ENCODE data around the gene ATP6V1E1.
"Not testable (repeated sequence)": the region's sequence is repeated elsewhere in the genome, so short reads cannot be mapped to it uniquely, and the experiment has no call there.

The ATP6V1E1 gene

GRCh38 chr22:17636850-17637249, 8.3 kb upstream of the ATP6V1E1 start:
- H3K4me3 ChIP-seq (ENCODE audit: insufficient read depth, low read depth, low read length, poor library complexity, severe bottlenecking); H3K9me3 ChIP-seq (ENCODE audit: control insufficient read depth, low read length); DNase-seq; H3K36me3 ChIP-seq (ENCODE audit: control insufficient read depth, insufficient read depth, low read length); H3K27me3 ChIP-seq (replicated peaks; ENCODE audit: control insufficient read depth, insufficient read depth, low read length, poor library complexity, severe bottlenecking); H3K27ac ChIP-seq (ENCODE audit: insufficient read depth, low read length, poor library complexity, severe bottlenecking): not testable (repeated sequence)
- peaks cover 13% of the 10 kb centered on the region for H3K4me1 ChIP-seq (ENCODE audit: control insufficient read depth, insufficient read depth, low read length, poor library complexity, severe bottlenecking)

DNA sequence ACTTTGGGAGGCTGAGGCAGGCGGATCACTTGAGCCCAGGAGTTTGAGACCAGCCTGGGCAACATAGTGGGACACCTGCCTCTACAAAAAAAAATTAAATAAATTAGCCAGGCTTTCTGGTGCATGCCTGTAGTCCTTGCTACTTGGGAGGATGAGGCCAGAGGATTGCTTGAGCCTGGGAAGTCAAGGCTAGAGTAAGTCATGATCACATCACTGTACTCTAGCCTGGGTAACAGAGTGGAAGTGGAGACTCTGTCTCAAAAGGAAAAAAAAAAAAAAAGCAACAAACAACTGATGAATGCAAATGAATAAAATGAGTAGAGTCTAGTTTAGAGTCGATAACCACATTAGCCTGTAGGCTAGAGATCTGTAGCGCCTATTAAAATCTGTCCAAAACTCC, 6.1 kb upstream of the ATP6V1E1 start:
- Histone ChIP-seq H3K4me1 (ENCODE audit: control insufficient read depth, insufficient read depth, low read length, poor library complexity, severe bottlenecking) (peaks cover 11% of the 10 kb centered on the region), H3K4me3 (ENCODE audit: insufficient read depth, low read depth, low read length, poor library complexity, severe bottlenecking) (no peak overlapping the region), H3K36me3 (ENCODE audit: control insufficient read depth, insufficient read depth, low read length) (no peaks in the 10 kb centered on the region), H3K9me3 (ENCODE audit: control insufficient read depth, low read length) (no peaks in the 10 kb centered on the region), H3K27ac (ENCODE audit: insufficient read depth, low read length, poor library complexity, severe bottlenecking) (no peak overlapping the region), H3K27me3 (replicated peaks; ENCODE audit: control insufficient read depth, insufficient read depth, low read length, poor library complexity, severe bottlenecking) (no peaks in the 10 kb centered on the region)
- no peak for DNase-seq

DNA sequence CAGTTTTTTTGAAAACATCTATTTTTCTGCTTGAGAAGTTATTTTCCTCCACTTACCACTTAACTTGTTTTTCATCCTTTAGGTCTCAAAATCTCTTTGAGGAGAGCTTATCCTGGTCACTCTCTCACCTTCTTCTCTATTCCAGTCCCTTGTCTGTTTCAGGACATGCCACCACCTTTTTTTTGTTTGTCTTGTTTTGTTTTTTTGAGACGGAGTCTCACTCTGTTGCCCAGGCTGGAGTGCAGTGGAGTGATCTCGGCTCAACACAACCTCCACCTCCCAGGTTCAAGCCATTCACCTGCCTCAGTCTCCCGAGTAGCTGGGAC, 5.4 kb upstream of the ATP6V1E1 start:
- no peaks in the 10 kb centered on the region for H3K9me3 ChIP-seq (ENCODE audit: control insufficient read depth, low read length)
- H3K27ac ChIP-seq (ENCODE audit: insufficient read depth, low read length, poor library complexity, severe bottlenecking): no peak overlapping the region
- H3K27me3 ChIP-seq (replicated peaks; ENCODE audit: control insufficient read depth, insufficient read depth, low read length, poor library complexity, severe bottlenecking): no peaks in the 10 kb centered on the region
- H3K4me1 ChIP-seq (ENCODE audit: control insufficient read depth, insufficient read depth, low read length, poor library complexity, severe bottlenecking): peaks cover 8% of the 10 kb centered on the region
- H3K4me3 ChIP-seq (ENCODE audit: insufficient read depth, low read depth, low read length, poor library complexity, severe bottlenecking): no peak overlapping the region
- DNase-seq: no peak
- no peaks in the 10 kb centered on the region for H3K36me3 ChIP-seq (ENCODE audit: control insufficient read depth, insufficient read depth, low read length)

DNA sequence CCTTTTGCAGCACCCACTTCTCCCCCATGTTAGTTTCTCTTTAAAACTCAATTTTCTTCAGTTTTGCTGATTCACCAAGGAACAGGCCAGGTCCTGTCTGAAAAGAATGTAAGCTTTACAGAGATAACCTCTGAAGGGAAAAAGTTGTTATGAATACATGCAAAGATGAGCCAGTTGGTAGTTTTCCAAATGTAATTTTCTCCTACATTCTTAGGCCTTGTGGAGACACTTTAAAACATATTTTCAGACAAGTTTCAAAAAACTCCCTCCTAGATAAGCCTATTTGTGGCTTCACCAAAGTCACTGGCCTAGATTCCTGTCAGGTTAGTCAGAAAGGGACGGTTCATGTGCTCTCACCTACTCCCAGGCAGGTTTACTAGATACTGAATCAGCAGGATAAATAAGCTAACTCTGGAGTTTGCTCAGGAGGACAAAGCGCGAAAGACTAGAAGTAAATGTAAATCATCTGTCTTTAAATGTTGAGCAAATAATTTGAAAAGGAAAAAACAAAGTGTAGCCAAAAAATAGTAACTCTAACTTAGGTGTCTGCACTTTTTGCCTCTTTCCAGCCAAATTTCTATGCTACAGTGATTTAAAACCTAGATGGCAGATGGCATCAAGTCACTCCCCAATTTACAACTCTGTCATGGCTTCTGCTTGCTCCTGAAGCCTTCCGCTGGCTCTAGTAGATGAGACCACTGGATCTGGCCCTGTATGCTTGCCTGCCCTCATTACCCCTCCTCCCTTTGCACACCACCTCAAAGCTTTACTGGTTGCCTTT, 4.9 kb upstream of the ATP6V1E1 start:
- no peaks in the 10 kb centered on the region for H3K9me3 ChIP-seq (ENCODE audit: control insufficient read depth, low read length)
- H3K27ac ChIP-seq (ENCODE audit: insufficient read depth, low read length, poor library complexity, severe bottlenecking): no peak overlapping the region
- no peak for DNase-seq

DNA sequence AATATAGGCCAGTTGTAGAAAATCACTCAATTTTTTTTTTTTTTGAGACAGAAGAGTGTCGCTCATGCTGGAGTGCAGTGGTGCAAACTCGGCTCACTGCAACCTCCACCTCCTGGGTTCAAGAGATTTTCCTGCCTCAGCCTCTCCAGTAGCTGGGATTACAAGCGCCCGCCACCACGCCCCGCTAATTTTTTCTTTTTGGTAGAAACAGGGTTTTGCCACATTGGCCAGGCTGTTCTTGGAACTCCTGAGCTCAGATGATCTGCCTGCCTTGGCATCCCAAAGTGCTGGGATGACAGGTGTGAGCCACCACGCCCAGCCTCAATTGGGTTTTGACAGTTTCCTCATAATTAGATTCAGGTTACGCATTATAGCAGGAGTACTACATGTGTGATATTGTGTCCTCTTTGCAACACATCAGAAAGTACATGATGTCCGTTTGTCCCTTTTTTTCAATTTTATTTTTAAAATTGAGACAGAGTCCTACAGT, 2.6 kb upstream of the ATP6V1E1 start:
- H3K27me3 ChIP-seq (replicated peaks; ENCODE audit: control insufficient read depth, insufficient read depth, low read length, poor library complexity, severe bottlenecking): no peaks in the 10 kb centered on the region
- no peak overlapping the region for H3K4me3 ChIP-seq (ENCODE audit: insufficient read depth, low read depth, low read length, poor library complexity, severe bottlenecking)
- H3K4me1 ChIP-seq (ENCODE audit: control insufficient read depth, insufficient read depth, low read length, poor library complexity, severe bottlenecking): peaks cover 7% of the 10 kb centered on the region
- H3K9me3 ChIP-seq (ENCODE audit: control insufficient read depth, low read length): no peaks in the 10 kb centered on the region
- no peak for DNase-seq
- H3K27ac ChIP-seq (ENCODE audit: insufficient read depth, low read length, poor library complexity, severe bottlenecking): no peak overlapping the region
- H3K36me3 ChIP-seq (ENCODE audit: control insufficient read depth, insufficient read depth, low read length): no peaks in the 10 kb centered on the region

More for the DNA sequence above, 4.9 kb upstream of the ATP6V1E1 start:
- H3K4me3 ChIP-seq (ENCODE audit: insufficient read depth, low read depth, low read length, poor library complexity, severe bottlenecking): no peak overlapping the region
- H3K36me3 ChIP-seq (ENCODE audit: control insufficient read depth, insufficient read depth, low read length): no peaks in the 10 kb centered on the region
- H3K4me1 ChIP-seq (ENCODE audit: control insufficient read depth, insufficient read depth, low read length, poor library complexity, severe bottlenecking): peaks cover 8% of the 10 kb centered on the region
- no peaks in the 10 kb centered on the region for H3K27me3 ChIP-seq (replicated peaks; ENCODE audit: control insufficient read depth, insufficient read depth, low read length, poor library complexity, severe bottlenecking)

GRCh38 chr22:17629641-17630040, 1.1 kb upstream of the ATP6V1E1 start:
- no peaks in the 10 kb centered on the region for H3K36me3 ChIP-seq (ENCODE audit: control insufficient read depth, insufficient read depth, low read length)
- H3K27ac ChIP-seq (ENCODE audit: insufficient read depth, low read length, poor library complexity, severe bottlenecking): no peak overlapping the region
- H3K9me3 ChIP-seq (ENCODE audit: control insufficient read depth, low read length): no peaks in the 10 kb centered on the region
- no peak for DNase-seq
- H3K27me3 ChIP-seq (replicated peaks; ENCODE audit: control insufficient read depth, insufficient read depth, low read length, poor library complexity, severe bottlenecking): no peaks in the 10 kb centered on the region
- peaks cover 7% of the 10 kb centered on the region for H3K4me1 ChIP-seq (ENCODE audit: control insufficient read depth, insufficient read depth, low read length, poor library complexity, severe bottlenecking)
- no peak overlapping the region for H3K4me3 ChIP-seq (ENCODE audit: insufficient read depth, low read depth, low read length, poor library complexity, severe bottlenecking)

DNA sequence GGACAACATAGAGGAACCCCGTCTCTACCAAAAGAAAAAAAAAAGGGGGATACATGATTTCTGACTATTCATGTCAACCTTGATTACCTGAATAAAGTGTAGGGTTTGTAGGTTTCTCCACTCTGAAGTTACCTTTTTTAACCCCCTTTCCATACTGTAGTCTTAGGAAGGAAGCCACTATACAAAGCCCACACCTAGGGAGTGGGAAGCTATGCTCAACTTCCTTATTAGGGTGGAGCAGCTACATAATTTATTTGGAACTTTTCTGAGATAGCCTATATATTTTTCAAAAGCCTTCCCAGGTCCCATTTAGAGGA, 582 bp upstream of the ATP6V1E1 start:
- H3K36me3 ChIP-seq (ENCODE audit: control insufficient read depth, insufficient read depth, low read length): no peaks in the 10 kb centered on the region
- no peak for DNase-seq
- H3K4me1 ChIP-seq (ENCODE audit: control insufficient read depth, insufficient read depth, low read length, poor library complexity, severe bottlenecking): peaks cover 7% of the 10 kb centered on the region
- H3K4me3 ChIP-seq (ENCODE audit: insufficient read depth, low read depth, low read length, poor library complexity, severe bottlenecking): peak overlapping the region; percentile 100
- H3K27me3 ChIP-seq (replicated peaks; ENCODE audit: control insufficient read depth, insufficient read depth, low read length, poor library complexity, severe bottlenecking): no peaks in the 10 kb centered on the region
- no peaks in the 10 kb centered on the region for H3K9me3 ChIP-seq (ENCODE audit: control insufficient read depth, low read length)
- H3K27ac ChIP-seq (ENCODE audit: insufficient read depth, low read length, poor library complexity, severe bottlenecking): peak overlapping the region; percentile 96

- no peaks in the 10 kb centered on the region for H3K9me3 ChIP-seq (ENCODE audit: control insufficient read depth, low read length)
- H3K36me3 ChIP-seq (ENCODE audit: control insufficient read depth, insufficient read depth, low read length): no peaks in the 10 kb centered on the region
- H3K27ac ChIP-seq (ENCODE audit: insufficient read depth, low read length, poor library complexity, severe bottlenecking): peak overlapping the region; percentile 96
- no peaks in the 10 kb centered on the region for H3K27me3 ChIP-seq (replicated peaks; ENCODE audit: control insufficient read depth, insufficient read depth, low read length, poor library complexity, severe bottlenecking)
- DNase-seq: no peak
- peak overlapping the region; percentile 100 for H3K4me3 ChIP-seq (ENCODE audit: insufficient read depth, low read depth, low read length, poor library complexity, severe bottlenecking)
- peaks cover 7% of the 10 kb centered on the region for H3K4me1 ChIP-seq (ENCODE audit: control insufficient read depth, insufficient read depth, low read length, poor library complexity, severe bottlenecking)
Observed at GRCh38 chr22:17627961-17628405, 566 bp downstream of the ATP6V1E1 start.

- Histone ChIP-seq H3K9me3 (ENCODE audit: control insufficient read depth, low read length) (no peaks in the 10 kb centered on the region), H3K27me3 (replicated peaks; ENCODE audit: control insufficient read depth, insufficient read depth, low read length, poor library complexity, severe bottlenecking) (no peaks in the 10 kb centered on the region), H3K27ac (ENCODE audit: insufficient read depth, low read length, poor library complexity, severe bottlenecking) (no peak overlapping the region), H3K36me3 (ENCODE audit: control insufficient read depth, insufficient read depth, low read length) (peaks cover 47% of the 10 kb centered on the region), H3K4me3 (ENCODE audit: insufficient read depth, low read depth, low read length, poor library complexity, severe bottlenecking) (no peak overlapping the region), H3K4me1 (ENCODE audit: control insufficient read depth, insufficient read depth, low read length, poor library complexity, severe bottlenecking) (no peaks in the 10 kb centered on the region)
- DNase-seq: no peak
Observed at GRCh38 chr22:17613280-17613679, 15.3 kb downstream of the ATP6V1E1 start.

DNA sequence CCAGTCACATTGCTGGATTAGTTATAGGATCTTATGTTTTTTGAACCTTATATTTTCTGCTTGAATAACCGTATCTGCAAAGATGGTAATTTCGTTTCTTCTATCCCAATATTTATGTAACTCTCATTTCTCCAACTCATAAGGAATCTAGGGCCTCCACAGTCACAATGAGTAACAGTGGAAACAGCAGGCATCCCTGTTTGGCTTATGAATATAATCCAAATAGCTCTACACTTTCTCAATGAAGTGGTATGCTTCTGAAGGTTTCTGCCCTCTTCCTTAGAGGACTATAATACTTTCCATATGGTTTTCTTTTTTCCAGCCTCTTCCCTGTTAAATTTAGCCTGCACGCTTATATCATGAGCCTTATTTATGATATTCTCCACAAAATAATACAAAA, 16.5 kb downstream of the ATP6V1E1 start:
- no peaks in the 10 kb centered on the region for H3K27me3 ChIP-seq (replicated peaks; ENCODE audit: control insufficient read depth, insufficient read depth, low read length, poor library complexity, severe bottlenecking)
- H3K27ac ChIP-seq (ENCODE audit: insufficient read depth, low read length, poor library complexity, severe bottlenecking): no peak overlapping the region
- DNase-seq: no peak
- peaks cover 50% of the 10 kb centered on the region for H3K36me3 ChIP-seq (ENCODE audit: control insufficient read depth, insufficient read depth, low read length)
- H3K9me3 ChIP-seq (ENCODE audit: control insufficient read depth, low read length): no peaks in the 10 kb centered on the region
- H3K4me1 ChIP-seq (ENCODE audit: control insufficient read depth, insufficient read depth, low read length, poor library complexity, severe bottlenecking): no peaks in the 10 kb centered on the region
- no peak overlapping the region for H3K4me3 ChIP-seq (ENCODE audit: insufficient read depth, low read depth, low read length, poor library complexity, severe bottlenecking)
